HEK293T (cell line): ENCODE data around the gene RUSC2.

ENCODE experiments used
- CTCF ChIA-PET: fragments of 350-600 bp; formaldehyde crosslinking; extraction: SDS; loops from one replicate; lab custom pipeline; 2021; ENCODE audit warnings: antibody characterized with exemption, inconsistent platforms; lab: Yijun Ruan, JAX
- POLR2A ChIA-PET: fragments of 350-600 bp; formaldehyde crosslinking; extraction: SDS; loops from one replicate; lab custom pipeline; 2020; ENCODE audit warnings: antibody characterized with exemption, inconsistent platforms; lab: Yijun Ruan, JAX
- DNase-seq: peaks from one replicate; pipeline ENCODE4 v3.0.0; 2012; ENCODE audit warnings: mixed read lengths; ENCODE audit errors: extremely low spot score
- FOXA1 ChIP-seq: fragments of 450-650 bp; IDR thresholded peaks from 2 replicates; pipeline ENCODE4 v1.6.1; 2016; ENCODE audit warnings: mild to moderate bottlenecking
- LEF1 ChIP-seq: fragments of 450-650 bp; IDR thresholded peaks from 2 replicates; pipeline ENCODE4 v1.6.1; 2017; ENCODE audit warnings: mild to moderate bottlenecking, borderline replicate concordance

The RUSC2 gene

GRCh38 chr9:35538361-35539234 is 48.7 kb downstream of the RUSC2 start:
- ChIA-PET CTCF (no interaction called here), POLR2A (no interaction called here)
- TF ChIP-seq FOXA1 (no peak), LEF1 (no peak)
- no peak for DNase-seq
